Measurements from ENCODE around the gene ANK3.

DNA sequence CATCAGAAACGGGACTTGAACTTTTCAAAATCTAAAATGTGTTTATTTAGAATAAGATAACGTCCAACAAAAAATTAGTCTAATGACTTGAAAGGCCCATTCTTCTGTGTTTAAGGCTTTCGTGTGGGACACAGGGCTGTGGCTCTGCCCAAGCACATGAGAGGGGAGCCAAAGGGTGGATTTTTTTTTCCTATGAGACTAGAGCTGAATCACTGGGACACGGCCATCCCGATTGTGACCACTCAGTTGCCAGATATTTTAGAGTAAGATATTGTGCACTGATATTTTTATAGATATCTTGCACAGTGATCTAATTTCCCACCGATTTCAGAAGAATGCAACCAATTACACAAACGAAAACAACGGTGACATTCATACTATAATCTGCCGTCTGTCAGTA lies 99.9 kb downstream of the ANK3 start:
- TF ChIP-seq CREB1 (CRISPR knock-in tag; IDR thresholded peaks at IDR 0.05) (no peak), ESRRA (CRISPR knock-in tag; IDR thresholded peaks at IDR 0.05; ENCODE audit: borderline replicate concordance) (no peak)

All from WTC11 (cell line).